ENCODE measurements around the gene APP.

APP gene

GRCh38 chr21:26177187-26177586, 6.6 kb upstream of the APP start:
- Histone ChIP-seq H3F3A (ENCODE audit: control insufficient read depth, insufficient read depth) (no peaks in the 10 kb centered on the region), H3K36me3 (ENCODE audit: control insufficient read depth, low read length) (no peaks in the 10 kb centered on the region), H3K27me3 (ENCODE audit: control insufficient read depth, low read length) (no peaks in the 10 kb centered on the region), H3K4me3 (ENCODE audit: low read length) (no peak overlapping the region), H3K27ac (ENCODE audit: low read depth, low read length) (no peak overlapping the region), H3K4me2 (ENCODE audit: low read length) (no peak overlapping the region), H3K79me2 (ENCODE audit: control insufficient read depth, low read length) (no peaks in the 10 kb centered on the region), H3K4me1 (ENCODE audit: control insufficient read depth, low read length) (no peaks in the 10 kb centered on the region), H3K9me3 (ENCODE audit: control insufficient read depth, insufficient read depth, low read length) (no peaks in the 10 kb centered on the region), H3K9me2 (replicated peaks; ENCODE audit: control insufficient read depth, low read length) (no peaks in the 10 kb centered on the region), H4K20me1 (ENCODE audit: control insufficient read depth, insufficient read depth, low read depth, low read length) (no peaks in the 10 kb centered on the region)
- no peak for TF ChIP-seq EZH2phosphoT487 (IDR thresholded peaks at IDR 0.05; ENCODE audit: borderline replicate concordance, low read length)
- TF ChIP-seq, protein P1, sequence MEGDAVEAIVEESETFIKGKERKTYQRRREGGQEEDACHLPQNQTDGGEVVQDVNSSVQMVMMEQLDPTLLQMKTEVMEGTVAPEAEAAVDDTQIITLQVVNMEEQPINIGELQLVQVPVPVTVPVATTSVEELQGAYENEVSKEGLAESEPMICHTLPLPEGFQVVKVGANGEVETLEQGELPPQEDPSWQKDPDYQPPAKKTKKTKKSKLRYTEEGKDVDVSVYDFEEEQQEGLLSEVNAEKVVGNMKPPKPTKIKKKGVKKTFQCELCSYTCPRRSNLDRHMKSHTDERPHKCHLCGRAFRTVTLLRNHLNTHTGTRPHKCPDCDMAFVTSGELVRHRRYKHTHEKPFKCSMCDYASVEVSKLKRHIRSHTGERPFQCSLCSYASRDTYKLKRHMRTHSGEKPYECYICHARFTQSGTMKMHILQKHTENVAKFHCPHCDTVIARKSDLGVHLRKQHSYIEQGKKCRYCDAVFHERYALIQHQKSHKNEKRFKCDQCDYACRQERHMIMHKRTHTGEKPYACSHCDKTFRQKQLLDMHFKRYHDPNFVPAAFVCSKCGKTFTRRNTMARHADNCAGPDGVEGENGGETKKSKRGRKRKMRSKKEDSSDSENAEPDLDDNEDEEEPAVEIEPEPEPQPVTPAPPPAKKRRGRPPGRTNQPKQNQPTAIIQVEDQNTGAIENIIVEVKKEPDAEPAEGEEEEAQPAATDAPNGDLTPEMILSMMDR (IDR thresholded peaks at IDR 0.05; ENCODE audit: low read depth, low read length, poor library complexity, severe bottlenecking): no peak

DNA sequence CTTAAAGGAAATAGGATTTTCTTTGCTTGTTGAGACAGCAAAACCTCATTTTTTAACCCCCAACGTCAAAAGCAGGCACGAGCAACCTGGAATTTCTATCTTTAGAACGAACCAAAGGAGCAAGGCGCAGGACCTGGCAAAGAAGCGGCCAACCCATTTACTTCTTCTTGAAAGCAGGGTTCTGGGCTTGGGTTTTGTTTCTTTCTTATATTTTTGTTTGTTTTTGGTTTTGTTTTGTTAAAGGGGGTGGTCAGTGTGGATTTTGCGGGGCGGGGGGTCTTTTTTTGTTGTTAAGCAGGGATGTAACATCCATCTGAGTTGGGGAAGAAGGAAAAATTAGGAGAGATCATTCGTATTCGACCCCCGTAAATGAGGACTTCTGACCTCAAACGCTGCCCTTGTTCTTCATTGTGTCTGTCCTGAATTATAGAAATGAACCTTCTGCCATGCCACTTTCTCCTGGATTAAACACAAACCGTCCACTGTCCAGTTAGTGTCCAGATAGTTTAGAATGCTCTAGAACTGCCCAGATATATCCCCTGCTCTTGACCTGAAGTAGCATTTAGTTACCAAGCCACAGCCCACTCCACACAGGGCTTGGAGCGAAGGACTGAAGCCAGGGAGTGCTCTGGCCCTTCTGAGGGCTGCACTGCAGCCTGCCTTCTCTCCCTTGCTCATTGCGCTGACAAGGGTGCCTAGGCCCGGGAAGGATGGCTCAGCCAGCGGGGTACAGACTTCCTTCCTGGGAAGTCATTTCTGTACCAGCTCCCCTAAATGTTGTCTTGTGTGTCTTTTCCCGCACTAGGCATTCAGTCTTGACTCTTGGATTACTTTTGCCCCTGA, 909 bp upstream of the APP start:
- Histone ChIP-seq H3K4me1 (ENCODE audit: control insufficient read depth, low read length) (no peaks in the 10 kb centered on the region), H3K9me3 (ENCODE audit: control insufficient read depth, insufficient read depth, low read length) (peaks cover 4% of the 10 kb centered on the region; the same call in 1 of the 2 replicates), H3K27me3 (ENCODE audit: control insufficient read depth, low read length) (no peaks in the 10 kb centered on the region), H3K36me3 (ENCODE audit: control insufficient read depth, low read length) (no peaks in the 10 kb centered on the region), H3K27ac (ENCODE audit: low read depth, low read length) (no peak overlapping the region), H3K79me2 (ENCODE audit: control insufficient read depth, low read length) (no peaks in the 10 kb centered on the region), H4K20me1 (ENCODE audit: control insufficient read depth, insufficient read depth, low read depth, low read length) (no peaks in the 10 kb centered on the region), H3K4me2 (ENCODE audit: low read length) (no peak overlapping the region), H3K9me2 (replicated peaks; ENCODE audit: control insufficient read depth, low read length) (no peaks in the 10 kb centered on the region), H3K4me3 (ENCODE audit: low read length) (no peak overlapping the region), H3F3A (ENCODE audit: control insufficient read depth, insufficient read depth) (no peaks in the 10 kb centered on the region)
- no peak for TF ChIP-seq EZH2phosphoT487 (IDR thresholded peaks at IDR 0.05; ENCODE audit: borderline replicate concordance, low read length)
- TF ChIP-seq, protein P1 (IDR thresholded peaks at IDR 0.05; ENCODE audit: low read depth, low read length, poor library complexity, severe bottlenecking): no peak

DNA sequence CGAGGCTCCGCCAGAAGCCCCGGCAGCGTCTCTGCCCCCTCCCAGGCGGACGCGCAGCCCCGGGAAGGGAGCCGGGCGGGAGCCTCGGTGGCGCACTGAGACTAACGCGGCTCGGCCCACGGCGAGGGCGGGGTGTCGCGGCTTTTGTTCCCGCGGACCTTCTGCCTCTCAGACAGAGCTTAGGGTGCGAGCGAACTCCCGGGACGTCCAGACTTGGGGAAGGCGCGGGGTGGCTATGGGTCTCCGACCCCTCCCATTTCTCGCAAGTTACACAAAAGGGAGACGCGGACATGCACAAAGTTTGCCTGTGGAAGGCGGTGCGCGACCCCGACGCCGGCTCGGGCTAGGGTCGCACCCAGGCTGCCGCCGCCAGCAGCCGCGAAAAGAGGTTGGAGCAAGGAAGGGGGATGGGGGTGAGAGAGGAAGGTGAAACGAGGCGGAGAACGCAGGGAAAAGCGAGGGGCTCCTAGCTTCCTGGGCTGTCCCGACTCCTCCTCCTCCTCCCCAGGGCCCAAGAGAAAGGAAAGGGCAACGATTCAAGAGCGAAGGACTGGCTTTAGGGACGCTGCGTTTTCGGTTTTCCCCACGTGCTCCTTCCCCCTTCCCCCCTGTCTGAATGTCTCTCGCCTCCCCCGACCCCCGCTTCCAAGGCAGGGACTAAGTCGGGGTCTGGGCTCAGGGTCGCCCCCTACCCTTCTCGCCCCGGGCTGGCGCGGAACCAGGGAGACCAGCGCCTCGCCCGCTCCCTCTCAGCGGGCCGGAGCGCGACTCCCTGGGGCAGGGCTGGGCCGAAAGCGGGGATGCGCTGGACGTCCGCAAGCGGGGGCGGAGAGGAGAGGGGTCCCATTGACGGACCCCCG, 729 bp downstream of the APP start:
- no peaks in the 10 kb centered on the region for H3K4me1 ChIP-seq (ENCODE audit: control insufficient read depth, low read length)
- no peak overlapping the region for H3K4me3 ChIP-seq (ENCODE audit: low read length)
- TF ChIP-seq, protein P1 (IDR thresholded peaks at IDR 0.05; ENCODE audit: low read depth, low read length, poor library complexity, severe bottlenecking): no peak
- no peak for TF ChIP-seq EZH2phosphoT487 (IDR thresholded peaks at IDR 0.05; ENCODE audit: borderline replicate concordance, low read length)
- peaks cover 4% of the 10 kb centered on the region; the same call in 1 of the 2 replicates for H3K9me3 ChIP-seq (ENCODE audit: control insufficient read depth, insufficient read depth, low read length)
- no peaks in the 10 kb centered on the region for H4K20me1 ChIP-seq (ENCODE audit: control insufficient read depth, insufficient read depth, low read depth, low read length)
- no peak overlapping the region for H3K4me2 ChIP-seq (ENCODE audit: low read length)
- H3K79me2 ChIP-seq (ENCODE audit: control insufficient read depth, low read length): no peaks in the 10 kb centered on the region
- no peak overlapping the region for H3K27ac ChIP-seq (ENCODE audit: low read depth, low read length)
- no peaks in the 10 kb centered on the region for H3F3A ChIP-seq (ENCODE audit: control insufficient read depth, insufficient read depth)
- no peaks in the 10 kb centered on the region for H3K36me3 ChIP-seq (ENCODE audit: control insufficient read depth, low read length)
- no peaks in the 10 kb centered on the region for H3K27me3 ChIP-seq (ENCODE audit: control insufficient read depth, low read length)
- H3K9me2 ChIP-seq (replicated peaks; ENCODE audit: control insufficient read depth, low read length): no peaks in the 10 kb centered on the region

All from DOHH2 (cell line).